Measurements from ENCODE around the gene GDNF. TPM values are rescaled to one million over a fixed set of nuclear protein-coding genes. Genes with fewer than 3 reads are reported as not detected.
"Not testable (repeated sequence)": the region's sequence is repeated elsewhere in the genome, so short reads cannot be mapped to it uniquely, and the experiment has no call there.

GDNF gene
- total RNA-seq (2014; rRNA removed; shearing (Covaris generic)): 1.0 and 1.4 TPM in 2 replicates
- 2.3 and 3.2 TPM in 2 replicates for polyA plus RNA-seq (2015; cell fraction: cytosol; rRNA removed)
- polyA plus RNA-seq (2015; cell fraction: nucleus; rRNA removed): 2.6 and 3.2 TPM in 2 replicates

- no peak for DNase-seq (ENCODE audit: low read depth)
These were observed at the start of gene GDNF for GRCh38 chr5:37839407-37840052. GDNF (minus strand) TSS chr5:37840041; CDS start chr5:37834796, 5,245 bp downstream.

- peak; percentile 82 for DNase-seq (ENCODE audit: low read depth)
These were observed 48.6 kb upstream of the GDNF start for GRCh38 chr5:37888476-37888875.

- DNase-seq (ENCODE audit: low read depth): no peak
These were observed 46.5 kb upstream of the GDNF start for GRCh38 chr5:37886242-37886905.

GRCh38 chr5:37882636-37883035 is 42.8 kb upstream of the GDNF start:
- DNase-seq (ENCODE audit: low read depth): no peak

- DNase-seq (ENCODE audit: low read depth): no peak
These were observed 41.5 kb upstream of the GDNF start for GRCh38 chr5:37881359-37881758.

- no peak for DNase-seq (ENCODE audit: low read depth)
These were observed 37.1 kb upstream of the GDNF start for GRCh38 chr5:37876943-37877342.

GRCh38 chr5:37876245-37876644 is 36.4 kb upstream of the GDNF start:
- DNase-seq (ENCODE audit: low read depth): no peak

GRCh38 chr5:37875051-37875787 is 35.4 kb upstream of the GDNF start:
- DNase-seq (ENCODE audit: low read depth): peak; percentile 73

- DNase-seq (ENCODE audit: low read depth): no peak
These were observed 34.1 kb upstream of the GDNF start for GRCh38 chr5:37873988-37874387.

- peak; percentile 75 for DNase-seq (ENCODE audit: low read depth)
These were observed 31.4 kb upstream of the GDNF start for GRCh38 chr5:37871023-37871815.

GRCh38 chr5:37869216-37869615 is 29.4 kb upstream of the GDNF start:
- no peak for DNase-seq (ENCODE audit: low read depth)

- peak; percentile 13 for DNase-seq (ENCODE audit: low read depth)
These were observed 27.8 kb upstream of the GDNF start for GRCh38 chr5:37867654-37868053.

GRCh38 chr5:37862907-37863306 is 23.1 kb upstream of the GDNF start:
- DNase-seq (ENCODE audit: low read depth): not testable (repeated sequence)

GRCh38 chr5:37860206-37860605 is 20.4 kb upstream of the GDNF start:
- DNase-seq (ENCODE audit: low read depth): no peak

- no peak for DNase-seq (ENCODE audit: low read depth)
These were observed 20.0 kb upstream of the GDNF start for GRCh38 chr5:37859805-37860204.

- no peak for DNase-seq (ENCODE audit: low read depth)
These were observed 18.4 kb upstream of the GDNF start for GRCh38 chr5:37858250-37858649.

GRCh38 chr5:37857696-37858095 is 17.9 kb upstream of the GDNF start:
- no peak for DNase-seq (ENCODE audit: low read depth)

- no peak for DNase-seq (ENCODE audit: low read depth)
These were observed 15.6 kb upstream of the GDNF start for GRCh38 chr5:37855438-37855837.

GRCh38 chr5:37851305-37851704 is 11.5 kb upstream of the GDNF start:
- no peak for DNase-seq (ENCODE audit: low read depth)

- no peak for DNase-seq (ENCODE audit: low read depth)
These were observed 10.5 kb upstream of the GDNF start for GRCh38 chr5:37850226-37850865.

GRCh38 chr5:37849641-37850040 is 9.8 kb upstream of the GDNF start:
- no peak for DNase-seq (ENCODE audit: low read depth)

All from HT1080 (cell line).